AG09309 (cell line): ENCODE results near the gene APBB1IP.
"Not testable (repeated sequence)": the region's sequence is repeated elsewhere in the genome, so short reads cannot be mapped to it uniquely, and the experiment has no call there.

Experiments used
- DNase-seq: peaks from one replicate; pipeline ENCODE4 v3.0.0-alpha.2; 2010; ENCODE audit warnings: low read depth
- H3K4me3 ChIP-seq: 2 replicates; pipeline ENCODE4 v1.5.1; 2011; ENCODE audit warnings: mild to moderate bottlenecking, low read depth, low read length, moderate library complexity; ENCODE audit not compliant: control insufficient read depth
- TF ChIP-seq, protein P1 (sequence below): IDR thresholded peaks from 2 replicates; pipeline ENCODE4 v1.5.1; 2011; ENCODE audit warnings: mild to moderate bottlenecking, low read depth, low read length, inconsistent platforms; ENCODE audit not compliant: insufficient read depth, control insufficient read depth; ENCODE audit errors: missing control alignments

APBB1IP gene

DNA sequence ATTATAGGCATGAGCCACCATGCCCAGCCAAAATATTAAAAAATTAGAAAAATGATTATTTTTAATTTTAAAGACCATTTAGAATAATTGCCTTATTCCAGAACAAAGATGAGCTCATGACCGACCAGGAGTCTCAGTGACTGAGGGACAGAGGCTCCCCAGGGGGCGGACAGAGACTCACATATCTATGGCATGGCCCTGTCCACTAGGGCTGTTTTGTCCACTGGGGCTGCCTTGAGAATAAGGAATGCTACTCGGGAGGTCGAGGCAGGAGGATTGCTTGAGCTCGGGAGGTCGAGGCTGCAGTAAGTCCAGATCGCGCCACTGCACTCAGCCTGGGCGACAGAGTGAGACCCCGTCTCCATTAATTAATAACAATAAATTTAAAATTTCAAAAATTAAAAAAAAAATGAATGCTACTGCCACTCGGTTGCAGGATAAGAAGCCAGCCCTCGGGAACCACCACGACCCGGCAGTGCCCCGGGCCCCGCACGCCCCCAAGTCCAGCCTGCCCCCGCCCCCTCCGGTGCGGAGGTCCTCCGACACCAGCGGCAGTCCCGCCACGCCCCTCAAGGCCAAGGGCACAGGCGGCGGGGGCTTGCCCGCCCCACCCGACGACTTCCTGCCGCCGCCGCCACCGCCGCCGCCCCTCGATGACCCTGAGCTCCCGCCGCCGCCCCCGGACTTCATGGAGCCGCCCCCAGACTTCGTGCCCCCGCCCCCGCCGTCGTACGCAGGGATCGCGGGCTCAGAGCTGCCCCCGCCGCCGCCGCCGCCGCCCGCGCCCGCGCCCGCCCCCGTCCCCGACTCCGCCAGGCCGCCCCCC is 128.6 kb downstream of the APBB1IP start:
- peak overlapping the region; percentile 11 for H3K4me3 ChIP-seq
- TF ChIP-seq, protein P1, sequence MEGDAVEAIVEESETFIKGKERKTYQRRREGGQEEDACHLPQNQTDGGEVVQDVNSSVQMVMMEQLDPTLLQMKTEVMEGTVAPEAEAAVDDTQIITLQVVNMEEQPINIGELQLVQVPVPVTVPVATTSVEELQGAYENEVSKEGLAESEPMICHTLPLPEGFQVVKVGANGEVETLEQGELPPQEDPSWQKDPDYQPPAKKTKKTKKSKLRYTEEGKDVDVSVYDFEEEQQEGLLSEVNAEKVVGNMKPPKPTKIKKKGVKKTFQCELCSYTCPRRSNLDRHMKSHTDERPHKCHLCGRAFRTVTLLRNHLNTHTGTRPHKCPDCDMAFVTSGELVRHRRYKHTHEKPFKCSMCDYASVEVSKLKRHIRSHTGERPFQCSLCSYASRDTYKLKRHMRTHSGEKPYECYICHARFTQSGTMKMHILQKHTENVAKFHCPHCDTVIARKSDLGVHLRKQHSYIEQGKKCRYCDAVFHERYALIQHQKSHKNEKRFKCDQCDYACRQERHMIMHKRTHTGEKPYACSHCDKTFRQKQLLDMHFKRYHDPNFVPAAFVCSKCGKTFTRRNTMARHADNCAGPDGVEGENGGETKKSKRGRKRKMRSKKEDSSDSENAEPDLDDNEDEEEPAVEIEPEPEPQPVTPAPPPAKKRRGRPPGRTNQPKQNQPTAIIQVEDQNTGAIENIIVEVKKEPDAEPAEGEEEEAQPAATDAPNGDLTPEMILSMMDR = no peak
- DNase-seq = no peak

DNA sequence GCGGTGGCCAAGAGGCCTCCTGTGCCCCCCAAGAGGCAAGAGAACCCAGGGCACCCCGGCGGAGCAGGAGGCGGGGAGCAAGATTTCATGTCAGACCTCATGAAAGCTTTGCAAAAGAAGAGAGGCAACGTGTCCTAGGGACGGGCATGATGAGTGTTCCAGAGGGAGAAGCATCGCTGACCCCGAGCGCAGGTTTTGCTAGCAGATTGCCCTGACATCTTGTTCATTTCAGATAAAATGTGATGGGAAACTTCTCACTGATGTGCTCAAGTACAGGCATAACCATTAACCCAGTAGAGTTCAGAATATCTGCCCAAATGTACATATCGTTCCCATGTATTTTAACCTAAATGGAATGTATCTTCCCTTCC is 129.2 kb downstream of the APBB1IP start:
- DNase-seq = no peak
- TF ChIP-seq, protein P1 = no peak
- no peak overlapping the region; the same call in 1 of the 2 replicates for H3K4me3 ChIP-seq

DNA sequence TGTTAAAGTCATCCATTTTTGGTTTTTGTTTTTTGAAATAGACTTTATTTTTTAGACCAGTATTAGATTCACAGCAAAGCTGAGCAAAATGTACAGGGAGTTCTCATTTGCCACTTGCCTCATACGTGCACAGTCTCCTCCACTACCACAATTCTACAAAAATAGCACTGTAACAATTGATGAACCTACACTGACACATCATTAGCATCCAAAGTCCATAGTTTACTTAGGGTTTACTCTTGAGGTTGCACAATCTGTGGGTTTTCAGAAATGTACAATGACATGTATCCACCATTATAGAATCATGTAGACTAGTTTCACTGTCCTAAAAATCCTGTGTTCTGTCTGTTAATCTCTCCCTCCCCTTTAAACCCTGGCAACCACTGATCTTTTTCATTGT is 133.5 kb downstream of the APBB1IP start:
- DNase-seq = no peak

DNA sequence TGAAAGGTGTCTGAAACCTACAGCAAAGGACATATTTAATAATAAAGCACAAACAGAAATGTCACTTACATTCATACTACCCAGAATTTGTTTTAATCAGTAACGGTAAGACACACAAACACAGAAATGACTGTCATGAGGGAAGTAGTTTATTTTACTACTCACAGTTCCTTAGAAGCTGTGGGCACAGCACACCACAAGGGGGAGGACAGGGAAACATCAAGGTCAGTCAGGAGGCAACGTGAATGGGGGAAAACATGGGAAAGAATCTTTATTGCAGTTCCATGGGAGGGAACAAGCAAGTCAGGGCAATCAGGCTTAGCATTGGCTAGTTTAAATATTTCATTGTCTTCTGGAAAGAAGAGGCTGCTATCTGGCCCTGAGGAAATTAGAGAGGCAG is 135.5 kb downstream of the APBB1IP start:
- DNase-seq = no peak
- TF ChIP-seq, protein P1 = no peak
- no peak overlapping the region for H3K4me3 ChIP-seq

More for the DNA sequence above, 133.5 kb downstream of the APBB1IP start:
- no peak overlapping the region for H3K4me3 ChIP-seq
- TF ChIP-seq, protein P1 = no peak

DNA sequence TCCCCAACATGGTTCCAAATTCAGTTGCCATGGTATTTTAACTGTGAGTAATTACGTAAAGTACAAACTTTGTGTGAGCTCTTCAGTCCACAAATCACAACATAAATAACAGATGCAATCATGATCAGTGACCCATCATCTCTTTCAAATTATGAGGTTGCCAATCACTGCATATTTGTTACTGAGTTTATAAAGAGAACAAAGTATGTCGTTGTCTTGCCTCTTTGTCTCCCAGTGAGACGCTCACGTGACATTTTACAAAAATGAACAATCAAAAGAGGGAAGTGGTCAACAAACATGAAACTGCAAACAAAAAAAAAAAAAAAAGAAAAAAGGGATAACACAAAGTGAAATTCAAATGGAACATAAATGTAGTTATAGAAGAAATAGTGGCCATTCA is 136.6 kb downstream of the APBB1IP start:
- TF ChIP-seq, protein P1 = no peak
- DNase-seq = no peak
- H3K4me3 ChIP-seq = no peak overlapping the region

DNA sequence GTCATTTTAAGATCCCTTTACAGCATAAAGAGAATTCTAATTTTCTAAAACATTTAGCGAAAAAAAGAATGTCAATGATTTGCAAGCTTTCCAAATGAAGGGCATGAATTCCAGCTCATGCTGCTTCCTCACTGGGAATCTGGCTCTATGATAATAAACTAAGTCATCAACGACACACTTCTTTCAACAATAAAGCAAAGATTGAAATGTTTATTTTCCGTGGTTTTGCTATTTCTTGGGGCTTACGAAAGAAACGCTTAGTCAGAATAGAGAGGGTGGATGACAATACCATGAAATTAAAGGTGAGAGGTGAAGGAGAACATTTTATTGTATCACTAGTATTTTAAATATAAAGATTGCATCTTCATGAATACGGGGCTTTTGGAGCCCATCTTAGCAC is 140.2 kb downstream of the APBB1IP start:
- DNase-seq = peak; percentile 1
- not testable (repeated sequence) for H3K4me3 ChIP-seq

DNA sequence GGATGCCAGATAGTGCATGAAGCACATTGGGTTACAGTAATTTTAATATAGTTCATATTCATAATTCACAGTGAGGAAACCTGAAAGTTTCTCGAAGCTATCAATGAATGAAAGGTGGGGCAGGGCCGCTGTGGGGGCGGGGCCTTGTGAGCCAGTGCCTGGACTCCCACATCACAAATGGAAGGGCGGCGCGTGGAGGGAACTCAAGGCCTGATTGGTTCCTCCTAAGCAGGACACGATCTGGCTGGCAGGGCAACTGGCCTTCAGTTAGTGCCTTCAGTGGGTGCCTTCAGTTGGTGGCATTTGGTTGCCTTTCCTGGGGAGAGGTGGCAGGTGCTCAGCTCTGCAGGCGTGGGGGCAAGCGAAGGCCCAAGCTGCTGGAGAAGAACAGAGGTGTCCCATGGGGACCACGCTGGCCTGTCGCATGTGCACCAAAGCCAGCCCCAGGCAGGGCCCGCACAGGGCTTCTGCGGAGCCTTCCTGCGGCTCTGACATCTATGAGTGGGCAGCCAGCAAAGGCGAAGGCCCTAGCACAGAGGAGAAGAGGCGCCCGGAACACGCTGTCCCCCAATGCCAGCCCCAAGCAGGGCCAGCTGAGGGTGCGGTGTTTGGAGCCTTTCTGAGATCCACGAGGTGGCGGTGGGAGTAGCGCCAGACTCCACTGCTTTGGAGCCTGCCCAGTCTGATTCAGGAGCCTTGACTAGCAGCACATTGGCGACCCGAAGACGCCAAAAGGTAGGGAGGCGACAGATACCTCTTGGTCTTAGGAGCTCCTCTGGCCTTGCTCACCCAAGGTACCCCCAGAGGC is 141.3 kb downstream of the APBB1IP start:
- no peak for DNase-seq
- TF ChIP-seq, protein P1 = no peak
- no peak overlapping the region for H3K4me3 ChIP-seq
